ENCODE results near the gene PIGS.

Gene PIGS

DNA sequence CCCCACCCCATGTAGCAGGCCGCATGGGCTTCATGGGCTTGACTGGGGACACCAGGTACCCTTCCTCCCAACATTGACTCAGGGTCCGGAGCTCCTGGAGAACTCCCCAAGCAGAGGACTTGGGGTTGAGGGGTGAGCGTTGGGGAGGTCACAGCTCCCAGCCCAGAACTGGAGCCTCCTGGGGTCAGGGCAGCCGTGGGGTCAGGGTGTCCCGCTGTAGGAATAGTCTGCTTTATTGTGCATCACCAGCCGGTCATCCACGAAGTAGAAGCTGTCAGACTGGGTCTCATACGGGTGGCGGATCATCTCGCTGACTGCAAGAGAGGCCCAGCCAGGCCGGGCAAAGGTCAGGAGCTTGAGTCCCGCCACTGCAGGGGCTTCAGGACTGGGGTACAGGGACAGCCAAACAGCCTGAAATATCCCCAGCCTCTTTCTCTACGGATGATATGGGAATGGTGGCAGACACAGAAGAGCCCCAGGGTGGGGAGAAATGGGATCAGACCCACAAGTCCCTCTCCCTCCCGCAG lies 24.2 kb downstream of the PIGS start:
- 96% methylated on average over 11 of the region's 14 CpGs for WGBS
- Histone ChIP-seq H3K4ac (ENCODE audit: low read depth in 1 of 2, low read length in 2 of 2) (no peak overlapping the region), H2BK15ac (ENCODE audit: low read depth, poor library complexity, severe bottlenecking) (no peak overlapping the region), H3K4me1 (ENCODE audit: control insufficient read depth, insufficient read depth, low read depth, low read length) (peaks cover 9% of the 10 kb centered on the region), H3K14ac (ENCODE audit: low read length in 2 of 2) (no peak overlapping the region), H3K9ac (ENCODE audit: low read length) (no peak overlapping the region), H2AFZ (ENCODE audit: low read depth, low read length) (no peak overlapping the region), H3K4me2 (ENCODE audit: low read length, poor library complexity, severe bottlenecking) (no peak overlapping the region), H2BK120ac (ENCODE audit: low read depth, low read length) (no peak overlapping the region), H2BK5ac (ENCODE audit: low read depth, low read length, poor library complexity, severe bottlenecking) (no peak overlapping the region), H3K79me1 (replicated peaks; ENCODE audit: low read length, poor library complexity, severe bottlenecking) (peaks cover 31% of the 10 kb centered on the region), H4K91ac (ENCODE audit: low read length) (no peak overlapping the region), H3K18ac (ENCODE audit: low read depth in 1 of 2, low read length in 2 of 2) (no peak overlapping the region), H3K9me3 (ENCODE audit: control insufficient read depth, low read length) (no peaks in the 10 kb centered on the region), H3K27me3 (ENCODE audit: control insufficient read depth in 1 of 2, insufficient read depth in 1 of 2, low read length in 2 of 2) (no peaks in the 10 kb centered on the region), H3K36me3 (ENCODE audit: control insufficient read depth in 1 of 2, insufficient read depth in 2 of 2, low read depth in 1 of 2, low read length in 2 of 2) (peaks cover 15 to 21% of the 10 kb centered on the region in 2 experiments), H3K4me3 (ENCODE audit: insufficient read depth in 1 of 2, low read depth in 1 of 2, low read length in 2 of 2) (no peak overlapping the region), H3K23ac (ENCODE audit: low read length in 2 of 2) (no peak overlapping the region), H3K27ac (ENCODE audit: low read length, poor library complexity, severe bottlenecking) (no peak overlapping the region), H2BK12ac (ENCODE audit: low read length in 2 of 2) (no peak overlapping the region), H4K8ac (ENCODE audit: low read length) (no peak overlapping the region), H2AK5ac (ENCODE audit: low read length, severe bottlenecking) (no peak overlapping the region)
- no peak for DNase-seq

- H3K4ac ChIP-seq (ENCODE audit: low read depth in 1 of 2, low read length in 2 of 2), result no peak overlapping the region
- no peak overlapping the region for H4K8ac ChIP-seq (ENCODE audit: low read length)
- H2BK5ac ChIP-seq (ENCODE audit: low read depth, low read length, poor library complexity, severe bottlenecking), result no peak overlapping the region
- no peak overlapping the region for H3K18ac ChIP-seq (ENCODE audit: low read depth in 1 of 2, low read length in 2 of 2)
- no peak overlapping the region for H3K4me3 ChIP-seq (ENCODE audit: insufficient read depth in 1 of 2, low read depth in 1 of 2, low read length in 2 of 2)
- H2AFZ ChIP-seq (ENCODE audit: low read depth, low read length), result no peak overlapping the region
- H3K4me1 ChIP-seq (ENCODE audit: control insufficient read depth, insufficient read depth, low read depth, low read length), result peaks cover 5% of the 10 kb centered on the region
- no peak overlapping the region for H3K9ac ChIP-seq (ENCODE audit: low read length)
- no peaks in the 10 kb centered on the region for H3K27me3 ChIP-seq (ENCODE audit: control insufficient read depth in 1 of 2, insufficient read depth in 1 of 2, low read length in 2 of 2)
- H2AK5ac ChIP-seq (ENCODE audit: low read length, severe bottlenecking), result no peak overlapping the region
- peaks cover 15 to 21% of the 10 kb centered on the region in 2 experiments for H3K36me3 ChIP-seq (ENCODE audit: control insufficient read depth in 1 of 2, insufficient read depth in 2 of 2, low read depth in 1 of 2, low read length in 2 of 2)
- no peak overlapping the region for H3K4me2 ChIP-seq (ENCODE audit: low read length, poor library complexity, severe bottlenecking)
- DNase-seq, result no peak
- no peak overlapping the region for H2BK120ac ChIP-seq (ENCODE audit: low read depth, low read length)
- H3K79me1 ChIP-seq (replicated peaks; ENCODE audit: low read length, poor library complexity, severe bottlenecking), result peaks cover 24% of the 10 kb centered on the region
- H2BK15ac ChIP-seq (ENCODE audit: low read depth, poor library complexity, severe bottlenecking), result no peak overlapping the region
- no peak overlapping the region for H3K27ac ChIP-seq (ENCODE audit: low read length, poor library complexity, severe bottlenecking)
- no peaks in the 10 kb centered on the region for H3K9me3 ChIP-seq (ENCODE audit: control insufficient read depth, low read length)
- no peak overlapping the region for H4K91ac ChIP-seq (ENCODE audit: low read length)
- H3K14ac ChIP-seq (ENCODE audit: low read length in 2 of 2), result no peak overlapping the region
- no peak overlapping the region for H2BK12ac ChIP-seq (ENCODE audit: low read length in 2 of 2)
- no peak overlapping the region for H3K23ac ChIP-seq (ENCODE audit: low read length in 2 of 2)
- 81% methylated on average over 5 of the region's 6 CpGs for WGBS
Measured at GRCh38 chr17:28545787-28546415, 25.4 kb downstream of the PIGS start.

GRCh38 chr17:28545141-28545503 lies 26.2 kb downstream of the PIGS start:
- H3K9me3 ChIP-seq (ENCODE audit: control insufficient read depth, low read length), result no peaks in the 10 kb centered on the region
- H3K9ac ChIP-seq (ENCODE audit: low read length), result no peak overlapping the region
- no peak overlapping the region for H2BK120ac ChIP-seq (ENCODE audit: low read depth, low read length)
- 64% methylated on average over 2 of the region's 2 CpGs for WGBS
- no peak overlapping the region for H3K4me2 ChIP-seq (ENCODE audit: low read length, poor library complexity, severe bottlenecking)
- H3K36me3 ChIP-seq (ENCODE audit: control insufficient read depth in 1 of 2, insufficient read depth in 2 of 2, low read depth in 1 of 2, low read length in 2 of 2), result peaks cover 15 to 21% of the 10 kb centered on the region in 2 experiments
- no peak overlapping the region for H4K8ac ChIP-seq (ENCODE audit: low read length)
- H3K23ac ChIP-seq (ENCODE audit: low read length in 2 of 2), result no peak overlapping the region
- no peak overlapping the region for H2AFZ ChIP-seq (ENCODE audit: low read depth, low read length)
- H3K79me1 ChIP-seq (replicated peaks; ENCODE audit: low read length, poor library complexity, severe bottlenecking), result peaks cover 17% of the 10 kb centered on the region
- H2BK12ac ChIP-seq (ENCODE audit: low read length in 2 of 2), result no peak overlapping the region
- no peak overlapping the region for H3K14ac ChIP-seq (ENCODE audit: low read length in 2 of 2)
- H3K18ac ChIP-seq (ENCODE audit: low read depth in 1 of 2, low read length in 2 of 2), result no peak overlapping the region
- no peak overlapping the region for H4K91ac ChIP-seq (ENCODE audit: low read length)
- H3K4me3 ChIP-seq (ENCODE audit: insufficient read depth in 1 of 2, low read depth in 1 of 2, low read length in 2 of 2), result no peak overlapping the region
- H3K4me1 ChIP-seq (ENCODE audit: control insufficient read depth, insufficient read depth, low read depth, low read length), result peaks cover 3% of the 10 kb centered on the region
- no peak overlapping the region for H2BK5ac ChIP-seq (ENCODE audit: low read depth, low read length, poor library complexity, severe bottlenecking)
- H3K27me3 ChIP-seq (ENCODE audit: control insufficient read depth in 1 of 2, insufficient read depth in 1 of 2, low read length in 2 of 2), result no peaks in the 10 kb centered on the region
- no peak overlapping the region for H2AK5ac ChIP-seq (ENCODE audit: low read length, severe bottlenecking)
- H3K4ac ChIP-seq (ENCODE audit: low read depth in 1 of 2, low read length in 2 of 2), result no peak overlapping the region
- no peak for DNase-seq
- H2BK15ac ChIP-seq (ENCODE audit: low read depth, poor library complexity, severe bottlenecking), result no peak overlapping the region
- H3K27ac ChIP-seq (ENCODE audit: low read length, poor library complexity, severe bottlenecking), result no peak overlapping the region

- Histone ChIP-seq H3K27me3 (ENCODE audit: control insufficient read depth in 1 of 2, insufficient read depth in 1 of 2, low read length in 2 of 2) (no peaks in the 10 kb centered on the region), H3K9me3 (ENCODE audit: control insufficient read depth, low read length) (no peaks in the 10 kb centered on the region), H3K9ac (ENCODE audit: low read length) (no peak overlapping the region), H3K4ac (ENCODE audit: low read depth in 1 of 2, low read length in 2 of 2) (no peak overlapping the region), H4K8ac (ENCODE audit: low read length) (no peak overlapping the region), H2BK120ac (ENCODE audit: low read depth, low read length) (no peak overlapping the region), H2BK15ac (ENCODE audit: low read depth, poor library complexity, severe bottlenecking) (no peak overlapping the region), H2BK5ac (ENCODE audit: low read depth, low read length, poor library complexity, severe bottlenecking) (no peak overlapping the region), H2BK12ac (ENCODE audit: low read length in 2 of 2) (no peak overlapping the region), H3K79me1 (replicated peaks; ENCODE audit: low read length, poor library complexity, severe bottlenecking) (peaks cover 11% of the 10 kb centered on the region), H3K36me3 (ENCODE audit: control insufficient read depth in 1 of 2, insufficient read depth in 2 of 2, low read depth in 1 of 2, low read length in 2 of 2) (peaks cover 15 to 21% of the 10 kb centered on the region in 2 experiments), H3K4me2 (ENCODE audit: low read length, poor library complexity, severe bottlenecking) (no peak overlapping the region), H2AFZ (ENCODE audit: low read depth, low read length) (no peak overlapping the region), H2AK5ac (ENCODE audit: low read length, severe bottlenecking) (no peak overlapping the region), H3K18ac (ENCODE audit: low read depth in 1 of 2, low read length in 2 of 2) (no peak overlapping the region), H3K14ac (ENCODE audit: low read length in 2 of 2) (no peak overlapping the region), H3K23ac (ENCODE audit: low read length in 2 of 2) (no peak overlapping the region), H4K91ac (ENCODE audit: low read length) (no peak overlapping the region), H3K4me1 (ENCODE audit: control insufficient read depth, insufficient read depth, low read depth, low read length) (peaks cover 2% of the 10 kb centered on the region), H3K27ac (ENCODE audit: low read length, poor library complexity, severe bottlenecking) (no peak overlapping the region), H3K4me3 (ENCODE audit: insufficient read depth in 1 of 2, low read depth in 1 of 2, low read length in 2 of 2) (no peak overlapping the region)
- DNase-seq, result no peak
- 96% methylated on average over 2 of the region's 4 CpGs for WGBS
Measured at GRCh38 chr17:28544402-28545140, 26.8 kb downstream of the PIGS start.

Measured in mesenchymal stem cell (in vitro differentiated cells and primary cell).